ENCODE measurements around the gene SLC30A7. TPM values are rescaled to one million over a fixed set of nuclear protein-coding genes. Genes with fewer than 3 reads are reported as not detected.
A peak's percentile ranks its signal among the peaks of the same experiment; 100 is the strongest.

SLC30A7 gene
- total and polyA plus RNA-seq, 4 donors, result 8.6 to 27.0 (median 17.4) TPM

GRCh38 chr1:100953960-100954730 lies 58.3 kb downstream of the SLC30A7 start:
- Histone ChIP-seq H3K27me3 (ENCODE audit: control insufficient read depth, insufficient read depth, low read length) (no peaks in the 10 kb centered on the region), H3K27ac (ENCODE audit: low read depth, low read length) (no peak overlapping the region)
- WGBS (ENCODE audit: insufficient coverage), result no CpG with 5 or more reads among the region's 2 CpGs

DNA sequence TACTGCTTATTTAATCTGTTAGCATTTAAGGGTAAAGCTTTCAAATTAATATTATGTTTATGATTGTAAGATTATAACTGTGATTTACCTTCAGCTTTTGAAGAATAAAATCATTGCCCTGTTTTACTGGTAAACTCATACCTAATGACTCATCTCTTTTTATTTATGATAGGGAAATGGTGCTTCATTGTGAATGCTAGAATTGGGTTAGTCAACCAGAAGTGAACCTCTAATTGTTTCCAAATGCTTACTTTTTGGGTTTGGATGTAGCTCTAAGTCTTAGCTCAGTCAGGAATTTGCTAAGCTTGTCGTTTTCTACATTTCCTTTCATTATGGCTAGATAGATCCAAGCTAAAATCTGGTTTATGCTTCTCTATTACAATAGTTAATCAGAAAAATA lies 59.4 kb downstream of the SLC30A7 start:
- no peak overlapping the region for H3K27ac ChIP-seq (ENCODE audit: low read depth, low read length)
- H3K4me1 ChIP-seq (ENCODE audit: control insufficient read depth, insufficient read depth, low read length), result no peaks in the 10 kb centered on the region
- no peaks in the 10 kb centered on the region for H3K9me3 ChIP-seq (ENCODE audit: control insufficient read depth, insufficient read depth, low read length)
- no peak overlapping the region for H3K4me3 ChIP-seq (ENCODE audit: low read depth, low read length)
- H3K36me3 ChIP-seq (ENCODE audit: control insufficient read depth, insufficient read depth, low read length), result peaks cover 2% of the 10 kb centered on the region
- no CpG with 5 or more reads among the region's 1 CpG for WGBS (ENCODE audit: insufficient coverage)
- peak in 1 of 6 donors; percentile 15 for DNase-seq (ENCODE audit: low read depth in 4 of 6, low spot score in 6 of 6)
- no peaks in the 10 kb centered on the region for H3K27me3 ChIP-seq (ENCODE audit: control insufficient read depth, insufficient read depth, low read length)

More at GRCh38 chr1:100953960-100954730, 58.3 kb downstream of the SLC30A7 start:
- DNase-seq (ENCODE audit: low read depth in 4 of 6, low spot score in 6 of 6), result peak in 1 of 6 donors; percentile 35
- Histone ChIP-seq H3K4me1 (ENCODE audit: control insufficient read depth, insufficient read depth, low read length) (no peaks in the 10 kb centered on the region), H3K36me3 (ENCODE audit: control insufficient read depth, insufficient read depth, low read length) (peaks cover 2% of the 10 kb centered on the region), H3K4me3 (ENCODE audit: low read depth, low read length) (no peak overlapping the region), H3K9me3 (ENCODE audit: control insufficient read depth, insufficient read depth, low read length) (no peaks in the 10 kb centered on the region)

DNA sequence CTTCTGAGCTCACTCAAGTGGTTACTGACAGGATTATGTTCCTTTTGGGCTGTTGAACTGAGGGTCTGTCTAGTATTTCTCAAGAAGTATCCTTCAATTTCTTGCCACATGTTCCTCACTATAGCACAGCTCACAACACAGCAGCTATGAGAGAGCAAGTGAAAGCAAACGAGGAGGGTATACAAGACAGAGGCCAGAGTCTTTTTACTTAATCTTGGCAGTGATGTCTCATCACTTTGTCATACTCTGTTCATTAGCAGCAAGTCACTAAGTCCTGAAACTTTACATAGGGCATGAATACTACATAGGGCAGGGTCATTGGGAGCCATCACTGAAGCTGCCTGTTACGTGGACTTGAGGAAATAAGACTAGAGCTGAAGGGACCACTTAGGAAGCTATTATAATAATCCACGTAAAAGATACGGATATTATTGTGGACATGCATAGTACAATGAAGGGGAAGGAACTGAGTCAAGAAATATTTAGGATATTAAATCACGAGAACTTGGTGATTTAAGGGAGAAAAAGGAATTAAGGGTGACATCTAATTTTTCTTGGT lies 63.7 kb downstream of the SLC30A7 start:
- DNase-seq (ENCODE audit: low read depth in 4 of 6, low spot score in 6 of 6), result no peak
- no peak overlapping the region for H3K27ac ChIP-seq (ENCODE audit: low read depth, low read length)
- no peaks in the 10 kb centered on the region for H3K27me3 ChIP-seq (ENCODE audit: control insufficient read depth, insufficient read depth, low read length)
- no peaks in the 10 kb centered on the region for H3K36me3 ChIP-seq (ENCODE audit: control insufficient read depth, insufficient read depth, low read length)
- no peak overlapping the region for H3K4me3 ChIP-seq (ENCODE audit: low read depth, low read length)
- no peaks in the 10 kb centered on the region for H3K4me1 ChIP-seq (ENCODE audit: control insufficient read depth, insufficient read depth, low read length)
- WGBS (ENCODE audit: insufficient coverage), result 90% methylated on average over 3 of the region's 5 CpGs
- H3K9me3 ChIP-seq (ENCODE audit: control insufficient read depth, insufficient read depth, low read length), result no peaks in the 10 kb centered on the region

- Histone ChIP-seq H3K9me3 (ENCODE audit: control insufficient read depth, insufficient read depth, low read length) (no peaks in the 10 kb centered on the region), H3K4me1 (ENCODE audit: control insufficient read depth, insufficient read depth, low read length) (no peaks in the 10 kb centered on the region), H3K36me3 (ENCODE audit: control insufficient read depth, insufficient read depth, low read length) (no peaks in the 10 kb centered on the region), H3K27ac (ENCODE audit: low read depth, low read length) (no peak overlapping the region), H3K4me3 (ENCODE audit: low read depth, low read length) (no peak overlapping the region), H3K27me3 (ENCODE audit: control insufficient read depth, insufficient read depth, low read length) (no peaks in the 10 kb centered on the region)
- 100% methylated on average over 1 of the region's 1 CpG for WGBS (ENCODE audit: insufficient coverage)
- DNase-seq (ENCODE audit: low read depth in 4 of 6, low spot score in 6 of 6), result no peak
Observed at GRCh38 chr1:100960098-100960497, 64.2 kb downstream of the SLC30A7 start.

- DNase-seq (ENCODE audit: low read depth in 4 of 6, low spot score in 6 of 6), result no peak
- no CpG with 5 or more reads among the region's 1 CpG for WGBS (ENCODE audit: insufficient coverage)
- H3K4me3 ChIP-seq (ENCODE audit: low read depth, low read length), result no peak overlapping the region
- no peaks in the 10 kb centered on the region for H3K27me3 ChIP-seq (ENCODE audit: control insufficient read depth, insufficient read depth, low read length)
- no peak overlapping the region for H3K27ac ChIP-seq (ENCODE audit: low read depth, low read length)
- no peaks in the 10 kb centered on the region for H3K9me3 ChIP-seq (ENCODE audit: control insufficient read depth, insufficient read depth, low read length)
- no peaks in the 10 kb centered on the region for H3K4me1 ChIP-seq (ENCODE audit: control insufficient read depth, insufficient read depth, low read length)
- peaks cover 11% of the 10 kb centered on the region for H3K36me3 ChIP-seq (ENCODE audit: control insufficient read depth, insufficient read depth, low read length)
Observed at GRCh38 chr1:100968621-100969020, 72.7 kb downstream of the SLC30A7 start.

DNA sequence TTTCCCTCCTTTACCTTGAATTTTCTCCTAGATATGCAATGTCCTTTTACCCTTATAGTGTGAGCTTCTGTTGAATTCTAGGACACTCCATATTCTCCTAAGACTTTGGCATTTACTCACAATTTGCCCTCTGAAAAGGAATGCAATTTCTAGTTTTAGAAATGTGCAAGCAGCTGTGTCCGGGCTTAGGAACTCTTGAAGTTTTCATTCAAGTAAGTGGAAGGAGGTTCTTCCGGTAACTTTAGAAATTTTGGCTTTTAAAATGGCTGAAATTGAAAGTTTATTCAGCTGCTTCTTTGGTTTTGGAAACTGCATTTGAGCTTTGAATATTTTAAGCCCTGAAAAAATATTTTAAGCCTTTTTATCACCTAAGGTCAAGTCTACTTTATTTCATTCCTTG lies 73.4 kb downstream of the SLC30A7 start:
- no peaks in the 10 kb centered on the region for H3K9me3 ChIP-seq (ENCODE audit: control insufficient read depth, insufficient read depth, low read length)
- no peak overlapping the region for H3K4me3 ChIP-seq (ENCODE audit: low read depth, low read length)
- no peak for DNase-seq (ENCODE audit: low read depth in 4 of 6, low spot score in 6 of 6)
- H3K27me3 ChIP-seq (ENCODE audit: control insufficient read depth, insufficient read depth, low read length), result no peaks in the 10 kb centered on the region
- H3K27ac ChIP-seq (ENCODE audit: low read depth, low read length), result no peak overlapping the region
- 78% methylated on average over 1 of the region's 2 CpGs for WGBS (ENCODE audit: insufficient coverage)
- H3K36me3 ChIP-seq (ENCODE audit: control insufficient read depth, insufficient read depth, low read length), result peaks cover 11% of the 10 kb centered on the region
- no peaks in the 10 kb centered on the region for H3K4me1 ChIP-seq (ENCODE audit: control insufficient read depth, insufficient read depth, low read length)

GRCh38 chr1:100971021-100971420 lies 75.1 kb downstream of the SLC30A7 start:
- Histone ChIP-seq H3K36me3 (ENCODE audit: control insufficient read depth, insufficient read depth, low read length) (peaks cover 9% of the 10 kb centered on the region), H3K9me3 (ENCODE audit: control insufficient read depth, insufficient read depth, low read length) (no peaks in the 10 kb centered on the region), H3K27ac (ENCODE audit: low read depth, low read length) (no peak overlapping the region), H3K27me3 (ENCODE audit: control insufficient read depth, insufficient read depth, low read length) (no peaks in the 10 kb centered on the region), H3K4me1 (ENCODE audit: control insufficient read depth, insufficient read depth, low read length) (no peaks in the 10 kb centered on the region), H3K4me3 (ENCODE audit: low read depth, low read length) (no peak overlapping the region)
- WGBS (ENCODE audit: insufficient coverage), result no CpG with 5 or more reads among the region's 1 CpG
- DNase-seq (ENCODE audit: low read depth in 4 of 6, low spot score in 6 of 6), result no peak

DNA sequence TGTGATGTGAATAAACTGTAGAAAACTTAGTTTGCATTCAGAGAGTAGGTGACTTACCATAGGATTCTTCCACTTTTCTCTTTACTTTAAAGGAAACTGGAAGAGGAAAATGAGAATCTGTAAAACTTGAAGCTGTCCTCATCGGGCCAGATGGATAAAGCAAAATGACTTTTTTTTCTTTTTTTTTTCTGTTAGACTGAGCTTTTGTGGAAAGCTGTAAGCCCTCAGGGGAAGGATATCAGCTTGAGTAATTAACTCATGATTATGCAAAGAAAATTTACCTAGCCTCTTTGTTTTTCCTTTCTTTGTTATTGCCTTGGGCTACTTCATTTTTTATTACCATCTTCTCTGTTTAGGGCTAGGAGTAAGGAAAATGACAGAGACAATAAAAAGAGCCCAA lies 76.3 kb downstream of the SLC30A7 start:
- Histone ChIP-seq H3K27ac (ENCODE audit: low read depth, low read length) (no peak overlapping the region), H3K27me3 (ENCODE audit: control insufficient read depth, insufficient read depth, low read length) (no peaks in the 10 kb centered on the region), H3K9me3 (ENCODE audit: control insufficient read depth, insufficient read depth, low read length) (no peaks in the 10 kb centered on the region), H3K4me1 (ENCODE audit: control insufficient read depth, insufficient read depth, low read length) (no peaks in the 10 kb centered on the region), H3K36me3 (ENCODE audit: control insufficient read depth, insufficient read depth, low read length) (peaks cover under 1% of the 10 kb centered on the region), H3K4me3 (ENCODE audit: low read depth, low read length) (no peak overlapping the region)
- WGBS (ENCODE audit: insufficient coverage), result 43% methylated on average over 1 of the region's 1 CpG
- no peak for DNase-seq (ENCODE audit: low read depth in 4 of 6, low spot score in 6 of 6)

- Histone ChIP-seq H3K4me3 (ENCODE audit: low read depth, low read length) (no peak overlapping the region), H3K27ac (ENCODE audit: low read depth, low read length) (no peak overlapping the region), H3K27me3 (ENCODE audit: control insufficient read depth, insufficient read depth, low read length) (no peaks in the 10 kb centered on the region), H3K36me3 (ENCODE audit: control insufficient read depth, insufficient read depth, low read length) (no peaks in the 10 kb centered on the region), H3K9me3 (ENCODE audit: control insufficient read depth, insufficient read depth, low read length) (no peaks in the 10 kb centered on the region), H3K4me1 (ENCODE audit: control insufficient read depth, insufficient read depth, low read length) (no peaks in the 10 kb centered on the region)
- WGBS (ENCODE audit: insufficient coverage), result no CpG with 5 or more reads among the region's 1 CpG
- DNase-seq (ENCODE audit: low read depth in 4 of 6, low spot score in 6 of 6), result no peak
Observed at GRCh38 chr1:100976936-100977335, 81.0 kb downstream of the SLC30A7 start.

GRCh38 chr1:100979631-100980030 lies 83.7 kb downstream of the SLC30A7 start:
- H3K27me3 ChIP-seq (ENCODE audit: control insufficient read depth, insufficient read depth, low read length), result no peaks in the 10 kb centered on the region
- no CpG with 5 or more reads among the region's 2 CpGs for WGBS (ENCODE audit: insufficient coverage)
- H3K27ac ChIP-seq (ENCODE audit: low read depth, low read length), result no peak overlapping the region
- H3K4me1 ChIP-seq (ENCODE audit: control insufficient read depth, insufficient read depth, low read length), result no peaks in the 10 kb centered on the region
- H3K4me3 ChIP-seq (ENCODE audit: low read depth, low read length), result no peak overlapping the region
- H3K36me3 ChIP-seq (ENCODE audit: control insufficient read depth, insufficient read depth, low read length), result no peaks in the 10 kb centered on the region
- DNase-seq (ENCODE audit: low read depth in 4 of 6, low spot score in 6 of 6), result peak in 1 of 6 donors; percentile 37
- H3K9me3 ChIP-seq (ENCODE audit: control insufficient read depth, insufficient read depth, low read length), result no peaks in the 10 kb centered on the region
